K562 (cell line): ENCODE results near the gene NECTIN1. TPM values are rescaled to one million over a fixed set of nuclear protein-coding genes. Genes with fewer than 3 reads are reported as not detected.

Experiments
- ATAC-seq: fragments of 200-7000 bp; cut with Tn5 transposase; 3 replicates; pipeline ENCODE4 v1.9.1; 2020; ENCODE audit warnings: moderate library complexity
- BruUV-seq: library from RNA; stranded (reverse); fragments of 400-500 nt; replicated peaks from 2 replicates; lab custom pipeline; 2021; lab: Mats Ljungman, UMichigan
- CTCF ChIA-PET: fragments of 300-600 bp; formaldehyde crosslinking; extraction: SDS; loops from one replicate; lab custom pipeline; 2021; ENCODE audit warnings: low intra/inter-chr PET ratio; lab: Yijun Ruan, JAX
- POLR2A ChIA-PET: fragments of 300-600, 350-650 bp; sonication (Branson Sonifier 250); formaldehyde crosslinking; extraction: SDS; loops from one replicate; lab custom pipeline; 2021; ENCODE audit warnings: antibody characterized with exemption, inconsistent platforms; lab: Yijun Ruan, JAX
- DNase-seq, 4 experiments: peaks; one replicate each; pipeline versions ENCODE4 v3.0.0 to v3.0.0-alpha.2; 2011 to 2018; ENCODE audit warnings: low spot score in 3 of 4, mixed read lengths in 3 of 4; ENCODE audit errors: extremely low read depth in 1 of 4
- FAIRE-seq: peaks from 2 replicates; lab custom pipeline; 2011; peaks lifted over from hg19 to GRCh38; lab: Jason Lieb, UNC
- H2AFZ ChIP-seq: 2 replicates; pipeline ENCODE4 v1.6.0; 2011; ENCODE audit warnings: low read depth, low read length, control low read depth, inconsistent platforms
- H3K27ac ChIP-seq: fragments of 200-600 bp; 3 replicates; pipeline ENCODE4 v1.8.0; 2011; ENCODE audit warnings: low read depth, mild to moderate bottlenecking, control low read depth, inconsistent platforms, low read length, moderate library complexity, mixed read lengths; ENCODE audit errors: extremely low read depth
- H3K27me3 ChIP-seq, 2 experiments: fragments of 300-600 bp in 1 of 2; 2 replicates in 1 of 2; 3 replicates in 1 of 2; pipeline versions ENCODE4 v1.6.0 to v1.8.0; 2011; ENCODE audit warnings: inconsistent platforms in 2 of 2, low read length in 2 of 2, mild to moderate bottlenecking in 1 of 2, mixed read lengths in 1 of 2, moderate library complexity in 1 of 2; ENCODE audit not compliant: control insufficient read depth in 2 of 2, insufficient read depth in 2 of 2
- H3K36me3 ChIP-seq: fragments of 300-600 bp; 3 replicates; pipeline ENCODE4 v1.8.0; 2011; ENCODE audit warnings: mild to moderate bottlenecking, low read length, inconsistent platforms; ENCODE audit not compliant: control insufficient read depth, insufficient read depth
- H3K4me1 ChIP-seq, 2 experiments: fragments of 200-600 bp in 1 of 2; replicated peaks in 1 of 2; 2 replicates in 1 of 2; 3 replicates in 1 of 2; pipeline versions ENCODE4 v1.5.1 to v1.8.0; 2011; ENCODE audit warnings: inconsistent platforms in 2 of 2, low read length in 2 of 2, mild to moderate bottlenecking in 1 of 2, mixed read lengths in 1 of 2, moderate library complexity in 1 of 2; ENCODE audit not compliant: control insufficient read depth in 2 of 2, insufficient read depth in 2 of 2
- H3K4me2 ChIP-seq: 2 replicates; pipeline ENCODE4 v1.6.1; 2011; ENCODE audit warnings: low read length, control low read depth, inconsistent platforms, mixed read lengths; ENCODE audit not compliant: insufficient read depth
- H3K4me3 ChIP-seq: fragments of 200-600 bp; sonication (generic), shearing (Covaris generic); 2 replicates; pipeline ENCODE4 v1.5.1; 2016; ENCODE audit warnings: control low read depth, inconsistent platforms
- H3K79me2 ChIP-seq: fragments of 200-600 bp; 3 replicates; pipeline ENCODE4 v1.8.0; 2011; ENCODE audit warnings: low read length, inconsistent platforms; ENCODE audit not compliant: control insufficient read depth, insufficient read depth
- H3K9ac ChIP-seq, 2 experiments: 2 replicates each; pipeline versions ENCODE4 v1.6.0 to v1.6.1; 2011; ENCODE audit warnings: low read depth in 2 of 2, low read length in 2 of 2, control low read depth in 1 of 2, inconsistent platforms in 1 of 2, mild to moderate bottlenecking in 1 of 2, mixed read lengths in 1 of 2; ENCODE audit not compliant: insufficient read depth in 1 of 2
- H3K9me1 ChIP-seq: one replicate; pipeline ENCODE4 v1.6.0; 2011; ENCODE audit warnings: inconsistent platforms, mild to moderate bottlenecking, low read length, moderate library complexity; ENCODE audit not compliant: control insufficient read depth, insufficient read depth
- H3K9me3 ChIP-seq: replicated peaks from 2 replicates; pipeline ENCODE4 v1.5.1; 2011; ENCODE audit warnings: low read depth, low read length, inconsistent platforms; ENCODE audit not compliant: control insufficient read depth, insufficient read depth
- H4K20me1 ChIP-seq: replicated peaks from 2 replicates; pipeline ENCODE4 v1.6.1; 2011; ENCODE audit warnings: low read length, inconsistent platforms, mixed read lengths; ENCODE audit not compliant: control insufficient read depth, insufficient read depth
- CTCFL ChIP-seq: IDR thresholded peaks from 2 replicates; pipeline ENCODE4 v1.6.1; 2011; ENCODE audit warnings: borderline replicate concordance, low read depth, mild to moderate bottlenecking, moderate library complexity, low read length; ENCODE audit not compliant: insufficient read depth, poor library complexity, severe bottlenecking
- HNRNPK ChIP-seq: fragments of 200-400 bp; formaldehyde crosslinking; IDR thresholded peaks from one replicate; pipeline ENCODE4 v1.6.1; 2018; ENCODE audit warnings: mild to moderate bottlenecking, low read depth, low read length; ENCODE audit not compliant: poor library complexity, severe bottlenecking
- MYNN ChIP-seq, 2 experiments: sonication (generic); formaldehyde crosslinking in 1 of 2; IDR thresholded peaks; 2 replicates each; pipeline versions ENCODE4 v1.5.0 to v1.6.1; 2016 to 2020; ENCODE audit warnings: antibody characterized with exemption in 1 of 2, missing genetic modification reagents in 1 of 2
- TBL1XR1 ChIP-seq, 2 experiments: IDR thresholded peaks; 2 replicates each; pipeline ENCODE4 v1.6.1; 2012; ENCODE audit warnings: improper control_type of control experiment in 2 of 2, low read length in 2 of 2, mild to moderate bottlenecking in 1 of 2
- YY1 ChIP-seq, 3 experiments: IDR thresholded peaks; 2 replicates each; pipeline ENCODE4 v1.6.1; 2011; ENCODE audit warnings: low read length in 2 of 3, mild to moderate bottlenecking in 2 of 3, moderate library complexity in 2 of 3, borderline replicate concordance in 1 of 3, control low read depth in 1 of 3, low read depth in 1 of 3; ENCODE audit not compliant: insufficient read depth in 3 of 3, insufficient replicate concordance in 2 of 3, control insufficient read depth in 1 of 3, insufficient read length in 1 of 3; ENCODE audit errors: extremely low read depth in 1 of 3
- WGBS: fragments of 100-300 bp; shearing (Covaris generic); methylation state at CpG from one replicate; pipeline ENCODE4 v1.1.6; 2016; ENCODE audit warnings: low coverage, mixed read lengths; ENCODE audit not compliant: insufficient coverage; ENCODE audit errors: missing lambda C conversion rate; 5-methylcytosine and 5-hydroxymethylcytosine counted together
- in situ Hi-C: fragments of 300-500 bp; cut with MboI; formaldehyde crosslinking; loops from 4 replicates; pipeline ENCODE4 v1.15.0; 2018; ENCODE audit warnings: inconsistent platforms, mixed read lengths
- intact Hi-C: fragments of 100-400 bp; cut with micrococcal nuclease; formaldehyde crosslinking; loops from 2 replicates; pipeline ENCODE4 v1.14.2; 2022
- polyA plus RNA-seq, 8 experiments: library from polyadenylated mRNA; depleted of rRNA in 4 of 8; stranded (reverse) in 5 of 8; unstranded in 3 of 8; fragments of >200 nt; fragmentation: Nextera tagmentation in 2 of 8; fragmentation: Illumina TruSeq in 1 of 8; extraction: Ambion mirVana in 2 of 8; extraction: Trizol in 1 of 8; gene quantifications; 2 replicates each; pipeline versions ENCODE4 v1.2.1 to v1.2.3, GENCODE V29; 2011 to 2014; ENCODE audit warnings: inconsistent platforms in 1 of 8, missing spikeins in 1 of 8
- total RNA-seq, 7 experiments: library from RNA; depleted of rRNA in 6 of 7; stranded (reverse); fragments of >200 nt in 6 of 7; fragmentation: Illumina TruSeq in 2 of 7; extraction: Trizol in 2 of 7; gene quantifications; 2 replicates each; pipeline versions ENCODE4 v1.2.1 to v1.2.3, GENCODE V29; 2011 to 2021; ENCODE audit warnings: low replicate concordance in 1 of 7
- TF ChIP-seq, protein P1 (sequence below): sonication (generic); formaldehyde crosslinking; IDR thresholded peaks from 2 replicates; pipeline ENCODE4 v1.8.1; 2022; ENCODE audit warnings: missing genetic modification reagents

The NECTIN1 gene
- total and polyA plus RNA-seq, 9 of the 15 experiments (the other 6 are each of a cell fraction or from before 2014, with no cell fraction given): 0.09 to 0.53 (median 0.23) TPM; not detected in 2

- no peak for TF ChIP-seq TBL1XR1 (IDR thresholded peaks at IDR 0.05; ENCODE audit: low read length in 2 of 2)
- intact Hi-C loops (no loop called here), in situ Hi-C loops (no loop called here)
- no peak overlapping the region; a peak in 1 of 4 replicates for H3K9ac ChIP-seq
- no peak overlapping the region for H3K4me2 ChIP-seq
- peaks cover under 1 to 34% of the 10 kb centered on the region in 2 experiments; a peak in 4 of 5 replicates for H3K27me3 ChIP-seq
- no peaks in the 10 kb centered on the region for H3K9me3 ChIP-seq
- ChIA-PET POLR2A (interaction anchor here (0.6 kb wide), 1 partner anchor 8 kb away, joined by 4 read pairs; no protein-coding TSS in a partner anchor), CTCF (no interaction called here)
- BruUV-seq: no TSS peak
- H2AFZ ChIP-seq: no peak overlapping the region
- H3K79me2 ChIP-seq: no peaks in the 10 kb centered on the region
- H3K9me1 ChIP-seq: no peaks in the 10 kb centered on the region
- FAIRE-seq: no peak
- no peak; the same call in 2 of the 3 replicates for ATAC-seq
- H3K4me3 ChIP-seq: no peak overlapping the region
- H3K27ac ChIP-seq: no peak overlapping the region
- no peak for DNase-seq
- no peaks in the 10 kb centered on the region for H3K36me3 ChIP-seq
- H4K20me1 ChIP-seq: no peaks in the 10 kb centered on the region; the same call in none of the 2 replicates
- peaks cover 0 to 4% of the 10 kb centered on the region in 2 experiments; a peak in 1 of 5 replicates for H3K4me1 ChIP-seq
- WGBS: 0% methylated on average over 8 of the region's 8 CpGs
Measured at GRCh38 chr11:119681361-119681910, 47.6 kb downstream of the NECTIN1 start.

GRCh38 chr11:119680541-119681360, 48.2 kb downstream of the NECTIN1 start:
- WGBS: 1% methylated on average over 10 of the region's 11 CpGs
- Histone ChIP-seq H3K4me2 (no peak overlapping the region), H3K9ac (no peak overlapping the region; a peak in 1 of 4 replicates), H3K9me1 (no peaks in the 10 kb centered on the region), H3K79me2 (no peaks in the 10 kb centered on the region), H2AFZ (no peak overlapping the region), H4K20me1 (no peaks in the 10 kb centered on the region; the same call in 1 of the 2 replicates), H3K4me3 (no peak overlapping the region), H3K27ac (no peak overlapping the region), H3K27me3 (peaks cover 0 to 31% of the 10 kb centered on the region in 2 experiments; a peak in 3 of 5 replicates), H3K4me1 (peaks cover 0 to 4% of the 10 kb centered on the region in 2 experiments; a peak in 1 of 5 replicates), H3K36me3 (no peaks in the 10 kb centered on the region), H3K9me3 (no peaks in the 10 kb centered on the region)
- ATAC-seq: no peak
- CTCF ChIA-PET: no interaction called here
- FAIRE-seq: no peak
- DNase-seq: no peak
- POLR2A ChIA-PET: interaction anchor here (0.6 kb wide), 1 partner anchor 8 kb away, joined by 4 read pairs; no protein-coding TSS in a partner anchor
- BruUV-seq: no TSS peak
- in situ Hi-C loops (no loop called here), intact Hi-C loops (no loop called here)
- TF ChIP-seq, protein P1, sequence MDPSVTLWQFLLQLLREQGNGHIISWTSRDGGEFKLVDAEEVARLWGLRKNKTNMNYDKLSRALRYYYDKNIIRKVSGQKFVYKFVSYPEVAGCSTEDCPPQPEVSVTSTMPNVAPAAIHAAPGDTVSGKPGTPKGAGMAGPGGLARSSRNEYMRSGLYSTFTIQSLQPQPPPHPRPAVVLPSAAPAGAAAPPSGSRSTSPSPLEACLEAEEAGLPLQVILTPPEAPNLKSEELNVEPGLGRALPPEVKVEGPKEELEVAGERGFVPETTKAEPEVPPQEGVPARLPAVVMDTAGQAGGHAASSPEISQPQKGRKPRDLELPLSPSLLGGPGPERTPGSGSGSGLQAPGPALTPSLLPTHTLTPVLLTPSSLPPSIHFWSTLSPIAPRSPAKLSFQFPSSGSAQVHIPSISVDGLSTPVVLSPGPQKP (CRISPR knock-in tag): no peak
- TF ChIP-seq CTCFL (no peak), MYNN (IDR thresholded peaks at IDR 0.05) (no peak), MYNN (CRISPR knock-in tag; IDR thresholded peaks at IDR 0.05) (no peak), YY1 (IDR thresholded peaks at IDR 0.05; ENCODE audit: borderline replicate concordance in 1 of 3, control insufficient read depth in 1 of 3, extremely low read depth in 1 of 3, insufficient read depth in 3 of 3, insufficient read length in 1 of 3, insufficient replicate concordance in 2 of 3, low read depth in 1 of 3, low read length in 2 of 3) (no peak), HNRNPK (no peak)
